ENCODE data around the gene BEGAIN. TPM values are rescaled to one million over a fixed set of nuclear protein-coding genes. Genes with fewer than 3 reads are reported as not detected.
A peak's percentile ranks its signal among the peaks of the same experiment; 100 is the strongest.

The BEGAIN gene
- total and polyA plus RNA-seq, 10 donors: 1.8 to 10.0 (median 5.6) TPM

- no peak for TF ChIP-seq POLR2AphosphoS5 (IDR thresholded peaks at IDR 0.05)
- TF ChIP-seq POLR2A (IDR thresholded peaks at IDR 0.05): no peak
- no peak for TF ChIP-seq CTCF (IDR thresholded peaks at IDR 0.05 in 8 of 11, conservative IDR thresholded peaks at IDR 0.05 in 3 of 11)
- Histone ChIP-seq H3K4me3 (no peak overlapping the region), H3K27me3 (replicated peaks in 1 of 7) (peaks cover 0 to 41% (median 0%) of the 10 kb centered on the region in 7 donors), H3K4me1 (peaks cover 5 to 37% (median 28%) of the 10 kb centered on the region in 6 donors), H3K27ac (no peak overlapping the region), H3K36me3 (no peaks in the 10 kb centered on the region), H3K9me3 (peaks cover 0 to 5% (median 0%) of the 10 kb centered on the region in 8 donors)
- peak; percentile 61 for DNase-seq
- 86 to 95% (median 88%) methylated on average over 11 to 14 of the region's 14 CpGs for WGBS, 5 donors
- intact Hi-C loops (cut with DNase I; ENCODE audit: low total_unique reads): no loop called here
Observed at GRCh38 chr14:100621806-100622205, 34.6 kb upstream of the BEGAIN start.

- peaks cover 0 to 3% (median 0%) of the 10 kb centered on the region in 8 donors for H3K9me3 ChIP-seq
- H3K36me3 ChIP-seq: no peaks in the 10 kb centered on the region
- no peak overlapping the region for H3K27ac ChIP-seq
- intact Hi-C loops (cut with DNase I; ENCODE audit: low total_unique reads): no loop called here
- 86 to 92% (median 91%) methylated on average over 16 to 18 of the region's 18 CpGs for WGBS, 5 donors
- H3K4me3 ChIP-seq: no peak overlapping the region
- H3K4me1 ChIP-seq: peaks cover 5 to 38% (median 29%) of the 10 kb centered on the region in 6 donors
- H3K27me3 ChIP-seq (replicated peaks in 1 of 7): peaks cover 0 to 41% (median 0%) of the 10 kb centered on the region in 7 donors
- TF ChIP-seq CTCF (IDR thresholded peaks at IDR 0.05 in 8 of 11, conservative IDR thresholded peaks at IDR 0.05 in 3 of 11): no peak
- TF ChIP-seq POLR2AphosphoS5 (IDR thresholded peaks at IDR 0.05): no peak
- no peak for TF ChIP-seq POLR2A (IDR thresholded peaks at IDR 0.05)
- peak; percentile 22 for DNase-seq
Observed at GRCh38 chr14:100620255-100621100, 33.3 kb upstream of the BEGAIN start.

GRCh38 chr14:100619396-100620254, 32.4 kb upstream of the BEGAIN start:
- no peaks in the 10 kb centered on the region for H3K36me3 ChIP-seq
- TF ChIP-seq POLR2AphosphoS5 (IDR thresholded peaks at IDR 0.05): no peak
- no peak for TF ChIP-seq POLR2A (IDR thresholded peaks at IDR 0.05)
- intact Hi-C loops (cut with DNase I; ENCODE audit: low total_unique reads): no loop called here
- H3K27me3 ChIP-seq (replicated peaks in 1 of 7): peaks cover 0 to 41% (median 0%) of the 10 kb centered on the region in 7 donors
- no peak overlapping the region for H3K27ac ChIP-seq
- H3K9me3 ChIP-seq: no peaks in the 10 kb centered on the region
- 83 to 91% (median 85%) methylated on average over 8 to 10 of the region's 10 CpGs for WGBS, 5 donors
- H3K4me3 ChIP-seq: no peak overlapping the region
- peaks cover 5 to 38% (median 29%) of the 10 kb centered on the region in 6 donors for H3K4me1 ChIP-seq
- peak; percentile 59 for DNase-seq

GRCh38 chr14:100618763-100619320, 31.6 kb upstream of the BEGAIN start:
- Histone ChIP-seq H3K4me3 (no peak overlapping the region), H3K9me3 (no peaks in the 10 kb centered on the region), H3K4me1 (peaks cover 5 to 38% (median 29%) of the 10 kb centered on the region in 6 donors), H3K36me3 (no peaks in the 10 kb centered on the region), H3K27ac (no peak overlapping the region), H3K27me3 (replicated peaks in 1 of 7) (peaks cover 0 to 35% (median 0%) of the 10 kb centered on the region in 7 donors)
- no peak for DNase-seq
- TF ChIP-seq POLR2AphosphoS5 (IDR thresholded peaks at IDR 0.05): no peak
- TF ChIP-seq CTCF (IDR thresholded peaks at IDR 0.05 in 8 of 11, conservative IDR thresholded peaks at IDR 0.05 in 3 of 11): no peak
- no peak for TF ChIP-seq POLR2A (IDR thresholded peaks at IDR 0.05)
- intact Hi-C loops (cut with DNase I; ENCODE audit: low total_unique reads): no loop called here
- 56 to 69% (median 66%) methylated on average over 10 of the region's 10 CpGs for WGBS, 5 donors

All from spleen (tissue), 11 donors.